Mesothelial cell of epicardium (in vitro differentiated cells): ENCODE data around the gene IL21. TPM values are rescaled to one million over a fixed set of nuclear protein-coding genes. Genes with fewer than 3 reads are reported as not detected.

Experiments
- DNase-seq, 2 experiments: peaks; one replicate each; pipeline ENCODE4 v3.0.0; 2021; ENCODE audit warnings: low spot score in 2 of 2; ENCODE audit not compliant: unreplicated experiment in 2 of 2
- H3K27ac Mint-ChIP-seq: 2 replicates; pipeline ENCODE4 v1.8.0; 2021; ENCODE audit warnings: mixed read lengths
- H3K27me3 Mint-ChIP-seq: 2 replicates; pipeline ENCODE4 v1.8.0; 2021; ENCODE audit warnings: low read depth, mixed read lengths
- H3K36me3 Mint-ChIP-seq: 2 replicates; pipeline ENCODE4 v1.8.0; 2021; ENCODE audit warnings: mixed read lengths
- H3K4me1 Mint-ChIP-seq: 2 replicates; pipeline ENCODE4 v1.8.0; 2021; ENCODE audit warnings: mixed read lengths
- H3K4me3 Mint-ChIP-seq: 2 replicates; pipeline ENCODE4 v1.8.0; 2021; ENCODE audit warnings: mild to moderate bottlenecking, moderate library complexity, mixed read lengths
- H3K9me3 Mint-ChIP-seq: 2 replicates; pipeline ENCODE4 v1.8.0; 2021; ENCODE audit warnings: mixed read lengths
- total RNA-seq: library from RNA; stranded (reverse); gene quantifications from 3 replicates; pipeline ENCODE4 v1.2.1, GENCODE V29; 2021
- TF ChIP-seq, protein P1 (sequence below): fragments of 200-600 bp; sonication (generic); IDR thresholded peaks from one replicate; pipeline ENCODE4 v1.5.0; 2021; ENCODE audit warnings: antibody characterized with exemption; ENCODE audit not compliant: unreplicated experiment

Gene IL21
- total RNA-seq, 1 donor from 2014 or later, result not detected

DNA sequence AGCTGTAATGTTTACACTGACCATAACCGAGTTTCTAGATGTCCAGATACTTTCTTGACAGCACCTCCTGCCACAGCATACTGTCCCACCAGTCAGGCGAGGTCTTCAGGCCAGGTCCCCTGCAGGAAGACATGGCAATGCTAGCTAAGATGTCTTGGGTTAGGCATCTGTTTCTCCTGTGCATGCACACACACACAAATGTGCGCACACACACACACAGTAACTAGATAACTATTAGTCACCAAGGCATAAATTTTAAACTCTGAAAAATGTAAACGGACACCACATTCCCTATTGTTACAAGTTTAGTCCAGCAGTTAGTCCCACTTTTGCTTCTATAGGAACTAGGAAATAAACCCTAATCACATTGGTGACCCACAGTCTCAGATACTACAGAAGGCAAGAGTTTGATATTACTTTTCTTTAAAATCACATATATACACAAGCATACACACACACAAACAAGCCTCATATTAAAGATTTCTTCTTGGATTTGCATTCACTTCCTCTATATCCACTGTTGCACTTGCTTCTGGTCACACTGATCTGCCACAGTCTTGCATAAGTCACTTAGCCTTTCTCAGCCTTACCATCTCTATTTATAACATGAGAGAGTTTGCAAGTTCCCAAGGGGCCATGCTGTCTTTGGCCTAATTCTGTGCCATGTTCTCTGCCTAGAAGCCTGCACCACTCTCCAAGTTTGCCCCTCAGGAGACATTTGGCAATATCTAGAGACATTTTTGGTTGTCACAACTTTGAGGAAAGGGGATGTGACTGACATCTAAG is 32.2 kb downstream of the IL21 start:
- TF ChIP-seq, protein P1, sequence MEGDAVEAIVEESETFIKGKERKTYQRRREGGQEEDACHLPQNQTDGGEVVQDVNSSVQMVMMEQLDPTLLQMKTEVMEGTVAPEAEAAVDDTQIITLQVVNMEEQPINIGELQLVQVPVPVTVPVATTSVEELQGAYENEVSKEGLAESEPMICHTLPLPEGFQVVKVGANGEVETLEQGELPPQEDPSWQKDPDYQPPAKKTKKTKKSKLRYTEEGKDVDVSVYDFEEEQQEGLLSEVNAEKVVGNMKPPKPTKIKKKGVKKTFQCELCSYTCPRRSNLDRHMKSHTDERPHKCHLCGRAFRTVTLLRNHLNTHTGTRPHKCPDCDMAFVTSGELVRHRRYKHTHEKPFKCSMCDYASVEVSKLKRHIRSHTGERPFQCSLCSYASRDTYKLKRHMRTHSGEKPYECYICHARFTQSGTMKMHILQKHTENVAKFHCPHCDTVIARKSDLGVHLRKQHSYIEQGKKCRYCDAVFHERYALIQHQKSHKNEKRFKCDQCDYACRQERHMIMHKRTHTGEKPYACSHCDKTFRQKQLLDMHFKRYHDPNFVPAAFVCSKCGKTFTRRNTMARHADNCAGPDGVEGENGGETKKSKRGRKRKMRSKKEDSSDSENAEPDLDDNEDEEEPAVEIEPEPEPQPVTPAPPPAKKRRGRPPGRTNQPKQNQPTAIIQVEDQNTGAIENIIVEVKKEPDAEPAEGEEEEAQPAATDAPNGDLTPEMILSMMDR, result no peak
- no peak for DNase-seq
- Mint-ChIP-seq H3K9me3 (peaks cover 9% of the 10 kb centered on the region), H3K27ac (no peak overlapping the region), H3K4me3 (no peak overlapping the region), H3K36me3 (no peaks in the 10 kb centered on the region), H3K4me1 (peaks cover 20% of the 10 kb centered on the region), H3K27me3 (no peaks in the 10 kb centered on the region)

DNA sequence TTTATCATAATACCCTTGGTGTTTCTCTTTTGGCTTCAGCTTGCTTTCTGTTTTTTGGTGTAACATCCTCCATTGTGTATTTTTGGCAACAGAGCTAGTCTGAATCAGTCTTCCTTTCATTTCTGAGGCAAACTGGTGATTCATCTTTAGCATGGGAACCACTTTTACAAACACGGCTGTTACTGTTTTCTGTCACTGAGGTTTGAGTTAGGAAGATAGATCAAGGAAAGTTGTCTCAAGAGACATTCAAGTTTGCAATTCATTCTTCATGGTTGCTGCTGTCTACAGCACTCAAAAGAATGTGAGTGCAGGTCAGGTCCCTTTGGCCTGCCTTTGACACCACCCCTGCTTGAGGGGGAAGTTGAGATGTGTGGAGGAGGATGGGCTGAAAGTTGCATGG is 36.3 kb downstream of the IL21 start:
- no peak overlapping the region for H3K4me3 Mint-ChIP-seq
- H3K9me3 Mint-ChIP-seq, result peaks cover 5% of the 10 kb centered on the region
- peak overlapping the region; percentile 75 for H3K27ac Mint-ChIP-seq
- H3K27me3 Mint-ChIP-seq, result no peaks in the 10 kb centered on the region
- TF ChIP-seq, protein P1, result no peak
- no peak for DNase-seq
- no peaks in the 10 kb centered on the region for H3K36me3 Mint-ChIP-seq
- peaks cover 23% of the 10 kb centered on the region for H3K4me1 Mint-ChIP-seq

DNA sequence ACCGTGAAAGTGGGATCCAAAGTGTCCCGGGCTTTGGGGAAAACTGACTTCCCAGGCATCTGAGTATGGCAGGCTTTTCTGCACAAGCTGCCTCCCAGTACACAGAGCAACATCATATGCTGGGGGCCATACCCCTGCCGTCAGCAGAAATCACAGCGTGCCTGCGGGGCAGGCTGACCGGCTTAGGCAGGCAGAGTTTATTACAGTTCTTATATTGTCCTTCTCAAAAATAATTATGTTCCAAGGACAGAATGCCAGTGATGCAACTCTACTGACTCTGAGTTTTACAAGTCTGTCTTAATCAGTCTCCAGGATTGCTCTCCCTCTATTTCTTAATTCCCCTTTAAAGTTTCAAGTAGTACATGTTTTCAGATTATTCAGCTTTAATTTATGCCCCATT is 37.0 kb downstream of the IL21 start:
- no peaks in the 10 kb centered on the region for H3K27me3 Mint-ChIP-seq
- peak overlapping the region; percentile 87 for H3K27ac Mint-ChIP-seq
- TF ChIP-seq, protein P1, result no peak
- no peak for DNase-seq
- no peaks in the 10 kb centered on the region for H3K36me3 Mint-ChIP-seq
- H3K4me1 Mint-ChIP-seq, result peaks cover 23% of the 10 kb centered on the region
- no peak overlapping the region for H3K4me3 Mint-ChIP-seq
- H3K9me3 Mint-ChIP-seq, result peaks cover 5% of the 10 kb centered on the region

DNA sequence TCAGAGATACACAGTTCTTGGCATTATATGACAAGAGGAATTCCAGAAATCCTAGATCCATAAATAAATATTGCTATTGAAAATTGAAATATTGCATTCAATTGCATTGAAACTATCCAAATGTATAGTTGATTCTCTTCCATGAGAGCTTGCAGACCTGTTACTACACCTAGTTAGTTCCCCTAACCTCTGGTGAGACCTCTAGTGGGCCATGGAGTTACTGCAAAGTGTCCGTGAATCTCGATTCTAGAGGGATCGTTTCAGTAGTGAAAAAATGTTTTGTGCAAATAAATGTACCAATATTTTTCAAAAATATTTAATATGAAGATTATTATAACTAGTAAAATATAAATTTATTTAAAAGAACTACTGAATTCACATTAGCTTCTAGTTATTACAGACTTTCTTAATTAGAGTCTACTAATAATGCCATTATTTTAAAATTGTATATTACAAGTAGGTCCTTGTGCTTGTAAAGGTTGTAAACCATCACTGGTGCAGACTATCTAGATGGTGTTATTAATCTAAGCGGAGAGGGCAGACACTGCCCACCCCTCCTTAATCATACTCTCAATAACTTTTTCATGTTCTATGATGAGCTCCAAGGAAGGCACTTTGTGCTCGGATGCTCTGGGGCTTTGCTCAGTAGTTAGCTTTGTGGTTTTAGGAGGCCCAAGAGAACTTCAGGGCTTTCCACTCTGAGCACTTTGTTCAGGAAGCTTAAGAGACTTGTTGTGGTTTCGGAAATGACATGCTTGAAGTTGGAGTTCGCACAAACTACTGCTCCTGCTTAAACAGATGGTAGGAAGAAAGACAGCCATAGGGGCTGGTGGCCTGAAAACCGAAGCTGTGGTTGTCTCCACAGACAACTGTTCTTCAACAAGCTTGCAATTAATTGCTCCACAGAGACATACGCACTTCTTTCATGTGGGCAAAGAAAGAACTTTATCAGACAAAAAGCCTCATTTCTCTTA is 42.8 kb downstream of the IL21 start:
- Mint-ChIP-seq H3K36me3 (peaks cover 2% of the 10 kb centered on the region), H3K27ac (no peak overlapping the region), H3K4me1 (no peaks in the 10 kb centered on the region), H3K9me3 (peaks cover 14% of the 10 kb centered on the region), H3K4me3 (no peak overlapping the region), H3K27me3 (no peaks in the 10 kb centered on the region)
- TF ChIP-seq, protein P1, result no peak
- no peak for DNase-seq

DNA sequence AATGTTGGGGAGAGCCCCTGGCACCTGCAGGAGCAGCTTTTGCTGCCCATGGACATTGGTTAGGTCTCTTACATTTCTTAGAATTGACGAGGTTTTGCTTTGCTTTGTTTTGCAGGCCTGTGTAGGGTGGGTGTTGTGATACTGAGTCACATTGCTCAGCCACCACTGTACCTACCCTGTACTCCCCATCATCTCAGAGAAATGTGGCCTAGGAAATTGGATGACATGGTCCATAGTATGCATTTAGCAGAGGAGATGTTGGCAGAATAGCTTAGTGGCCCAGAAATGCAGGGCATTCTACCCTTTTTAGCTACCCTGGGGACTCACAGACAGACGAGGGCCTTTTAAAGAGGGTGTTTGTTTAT is 43.7 kb downstream of the IL21 start:
- Mint-ChIP-seq H3K27ac (no peak overlapping the region), H3K27me3 (no peaks in the 10 kb centered on the region), H3K36me3 (peaks cover 2% of the 10 kb centered on the region), H3K9me3 (peaks cover 18% of the 10 kb centered on the region), H3K4me3 (no peak overlapping the region), H3K4me1 (no peaks in the 10 kb centered on the region)
- TF ChIP-seq, protein P1, result no peak
- DNase-seq, result no peak
